Astrocyte (in vitro differentiated cells and primary cell): ENCODE measurements around the gene FAM200B.

Experiments used
- CTCF ChIP-seq: IDR thresholded peaks from 2 replicates; pipeline ENCODE4 v1.5.1; 2011; ENCODE audit warnings: low read depth, mild to moderate bottlenecking, inconsistent platforms, low read length, moderate library complexity; ENCODE audit not compliant: insufficient read depth
- EZH2 ChIP-seq: IDR thresholded peaks from 2 replicates; pipeline ENCODE4 v1.6.1; 2012; ENCODE audit warnings: mild to moderate bottlenecking, low read length, inconsistent platforms; ENCODE audit not compliant: insufficient read depth

DNA sequence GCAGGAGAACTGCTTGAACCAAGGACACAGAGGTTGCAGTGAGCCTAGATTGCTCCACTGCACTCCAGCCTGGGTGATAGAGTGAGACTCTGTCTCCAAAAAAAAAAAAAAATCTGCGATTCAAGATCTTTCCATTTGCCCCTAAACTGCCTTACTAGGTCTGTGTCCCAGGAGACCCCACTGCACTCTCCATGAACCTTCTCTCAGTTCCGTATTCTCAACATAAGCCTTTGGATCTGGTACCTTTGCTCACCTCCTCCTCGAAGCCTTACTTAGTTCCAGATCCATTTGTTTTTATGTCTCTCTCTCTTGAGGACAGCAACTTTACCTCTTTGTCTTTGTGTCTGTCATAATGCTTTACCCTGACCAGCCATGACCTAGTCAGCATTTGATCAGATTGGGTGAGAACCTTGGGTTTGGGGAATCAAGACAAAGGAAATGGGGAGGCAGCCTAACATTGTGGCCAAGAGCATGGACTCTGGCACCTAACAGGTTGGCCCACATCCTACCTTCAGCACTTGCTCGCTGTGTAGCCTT, 55.0 kb downstream of the FAM200B start:
- TF ChIP-seq CTCF (no peak), EZH2 (no peak)
